OCI-LY7 (cell line): ENCODE results near the gene UNC13B.

ENCODE experiments used
- EZH2phosphoT487 ChIP-seq: fragments of 200-600 bp; sonication (generic); IDR thresholded peaks from 2 replicates; pipeline ENCODE4 v1.6.1; 2018; ENCODE audit warnings: low read depth, borderline replicate concordance, mild to moderate bottlenecking, mixed run types, antibody characterized with exemption, low read length, moderate library complexity, mixed read lengths
- TF ChIP-seq, protein P1 (sequence below): fragments of 200-600 bp; sonication (generic); conservative IDR thresholded peaks from 2 replicates; pipeline ENCODE4 v1.5.1; 2014; ENCODE audit warnings: mild to moderate bottlenecking, antibody characterized with exemption, low read length, moderate library complexity, mixed read lengths

GRCh38 chr9:35374910-35375309, 213.1 kb downstream of the UNC13B start:
- TF ChIP-seq, protein P1, sequence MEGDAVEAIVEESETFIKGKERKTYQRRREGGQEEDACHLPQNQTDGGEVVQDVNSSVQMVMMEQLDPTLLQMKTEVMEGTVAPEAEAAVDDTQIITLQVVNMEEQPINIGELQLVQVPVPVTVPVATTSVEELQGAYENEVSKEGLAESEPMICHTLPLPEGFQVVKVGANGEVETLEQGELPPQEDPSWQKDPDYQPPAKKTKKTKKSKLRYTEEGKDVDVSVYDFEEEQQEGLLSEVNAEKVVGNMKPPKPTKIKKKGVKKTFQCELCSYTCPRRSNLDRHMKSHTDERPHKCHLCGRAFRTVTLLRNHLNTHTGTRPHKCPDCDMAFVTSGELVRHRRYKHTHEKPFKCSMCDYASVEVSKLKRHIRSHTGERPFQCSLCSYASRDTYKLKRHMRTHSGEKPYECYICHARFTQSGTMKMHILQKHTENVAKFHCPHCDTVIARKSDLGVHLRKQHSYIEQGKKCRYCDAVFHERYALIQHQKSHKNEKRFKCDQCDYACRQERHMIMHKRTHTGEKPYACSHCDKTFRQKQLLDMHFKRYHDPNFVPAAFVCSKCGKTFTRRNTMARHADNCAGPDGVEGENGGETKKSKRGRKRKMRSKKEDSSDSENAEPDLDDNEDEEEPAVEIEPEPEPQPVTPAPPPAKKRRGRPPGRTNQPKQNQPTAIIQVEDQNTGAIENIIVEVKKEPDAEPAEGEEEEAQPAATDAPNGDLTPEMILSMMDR = no peak
- TF ChIP-seq EZH2phosphoT487 = no peak
